Measurements from ENCODE around the gene KRT77. TPM values are rescaled to one million over a fixed set of nuclear protein-coding genes. Genes with fewer than 3 reads are reported as not detected.

Gene KRT77
- total RNA-seq, 1 experiment from 2014 or later = not detected

- H3F3A ChIP-seq (ENCODE audit: low read length, unreplicated experiment) = no peaks in the 10 kb centered on the region
- H3K79me2 ChIP-seq (ENCODE audit: low read length) = no peaks in the 10 kb centered on the region
- TF ChIP-seq CTCF (conservative IDR thresholded peaks at IDR 0.05; ENCODE audit: low read depth, low read length) = no peak
- TF ChIP-seq EZH2phosphoT487 (IDR thresholded peaks at IDR 0.05; ENCODE audit: borderline replicate concordance, low read length) = no peak
- BruUV-seq (replicated peaks) = no TSS peak
- no peaks in the 10 kb centered on the region for H3K9me2 ChIP-seq (replicated peaks; ENCODE audit: low read length)
- 0 out of 2 replicates have a peak overlapping the region, but pooled peaks have one; percentile 9 for H2AFZ ChIP-seq (ENCODE audit: low read length)
- ChIA-PET POLR2A (ENCODE audit: unreplicated experiment) (no interaction called here), CTCF (interaction anchor here (0.5 kb wide), 1 partner anchor 78 kb away, joined by 3 read pairs; no protein-coding TSS in a partner anchor)
- peak overlapping the region; percentile 74 for H3K27ac ChIP-seq (ENCODE audit: low read length)
- H4K20me1 ChIP-seq (ENCODE audit: low read length) = no peaks in the 10 kb centered on the region
- ATAC-seq (peak; percentile 71), DNase-seq (peak; percentile 90)
- peak overlapping the region; percentile 55 for H3K4me2 ChIP-seq (ENCODE audit: low read length)
- no peak overlapping the region for H3K4me3 ChIP-seq (ENCODE audit: low read length)
- H3K9me3 ChIP-seq (ENCODE audit: low read length) = no peaks in the 10 kb centered on the region
- peak overlapping the region; percentile 32; the same call in 1 of the 2 replicates for H3K9ac ChIP-seq (ENCODE audit: low read length)
- intact Hi-C loops (cut with micrococcal nuclease) = no loop called here
- H3K4me1 ChIP-seq (ENCODE audit: insufficient read depth, low read length) = peaks cover 12% of the 10 kb centered on the region
- no peaks in the 10 kb centered on the region for H3K27me3 ChIP-seq (ENCODE audit: low read length)
- H3K36me3 ChIP-seq (ENCODE audit: low read depth, low read length) = no peaks in the 10 kb centered on the region
Observed at GRCh38 chr12:52720365-52720886, 17.1 kb upstream of the KRT77 start.

- Histone ChIP-seq H3K36me3 (ENCODE audit: low read depth, low read length) (no peaks in the 10 kb centered on the region), H3K79me2 (ENCODE audit: low read length) (no peaks in the 10 kb centered on the region), H3K4me1 (ENCODE audit: insufficient read depth, low read length) (peaks cover 11% of the 10 kb centered on the region), H3K27me3 (ENCODE audit: low read length) (no peaks in the 10 kb centered on the region), H2AFZ (ENCODE audit: low read length) (no peak overlapping the region), H3K4me2 (ENCODE audit: low read length) (no peak overlapping the region), H3K9ac (ENCODE audit: low read length) (no peak overlapping the region), H3K4me3 (ENCODE audit: low read length) (no peak overlapping the region), H3K9me3 (ENCODE audit: low read length) (no peaks in the 10 kb centered on the region), H3K27ac (ENCODE audit: low read length) (no peak overlapping the region), H3K9me2 (replicated peaks; ENCODE audit: low read length) (no peaks in the 10 kb centered on the region), H3F3A (ENCODE audit: low read length, unreplicated experiment) (no peaks in the 10 kb centered on the region), H4K20me1 (ENCODE audit: low read length) (no peaks in the 10 kb centered on the region)
- DNase-seq (no peak), ATAC-seq (no peak)
- CTCF ChIA-PET = interaction anchor here (0.6 kb wide), 1 partner anchor 10 kb away, joined by 3 read pairs; no protein-coding TSS in a partner anchor
- POLR2A ChIA-PET (ENCODE audit: unreplicated experiment) = no interaction called here
- intact Hi-C loops (cut with micrococcal nuclease) = no loop called here
- no TSS peak for BruUV-seq (replicated peaks)
- TF ChIP-seq EZH2 (IDR thresholded peaks at IDR 0.05; ENCODE audit: low read length, unreplicated experiment) = no peak
- TF ChIP-seq CTCF (conservative IDR thresholded peaks at IDR 0.05; ENCODE audit: low read depth, low read length) = no peak
- TF ChIP-seq EZH2phosphoT487 (IDR thresholded peaks at IDR 0.05; ENCODE audit: borderline replicate concordance, low read length) = no peak
Observed at GRCh38 chr12:52716061-52716460, 12.7 kb upstream of the KRT77 start.

- Histone ChIP-seq H3K9me2 (replicated peaks; ENCODE audit: low read length) (no peaks in the 10 kb centered on the region), H3K4me3 (ENCODE audit: low read length) (no peak overlapping the region), H3K27me3 (ENCODE audit: low read length) (no peaks in the 10 kb centered on the region), H3K4me1 (ENCODE audit: insufficient read depth, low read length) (peaks cover 5% of the 10 kb centered on the region), H3K4me2 (ENCODE audit: low read length) (no peak overlapping the region), H3K36me3 (ENCODE audit: low read depth, low read length) (no peaks in the 10 kb centered on the region), H3K9ac (ENCODE audit: low read length) (no peak overlapping the region), H3F3A (ENCODE audit: low read length, unreplicated experiment) (no peaks in the 10 kb centered on the region), H2AFZ (ENCODE audit: low read length) (no peak overlapping the region), H3K27ac (ENCODE audit: low read length) (no peak overlapping the region), H3K79me2 (ENCODE audit: low read length) (no peaks in the 10 kb centered on the region), H3K9me3 (ENCODE audit: low read length) (no peaks in the 10 kb centered on the region), H4K20me1 (ENCODE audit: low read length) (no peaks in the 10 kb centered on the region)
- intact Hi-C loops (cut with micrococcal nuclease) = no loop called here
- DNase-seq = peak; percentile 44
- ChIA-PET POLR2A (ENCODE audit: unreplicated experiment) (no interaction called here), CTCF (no interaction called here)
- TF ChIP-seq CTCF (conservative IDR thresholded peaks at IDR 0.05; ENCODE audit: low read depth, low read length) = peak; percentile 58
- TF ChIP-seq EZH2phosphoT487 (IDR thresholded peaks at IDR 0.05; ENCODE audit: borderline replicate concordance, low read length) = no peak
- no TSS peak for BruUV-seq (replicated peaks)
- ATAC-seq = no peak
Observed at GRCh38 chr12:52715416-52715815, 12.1 kb upstream of the KRT77 start.

All from PC-3 (cell line).